ENCODE data around the gene PARP12.

DNA sequence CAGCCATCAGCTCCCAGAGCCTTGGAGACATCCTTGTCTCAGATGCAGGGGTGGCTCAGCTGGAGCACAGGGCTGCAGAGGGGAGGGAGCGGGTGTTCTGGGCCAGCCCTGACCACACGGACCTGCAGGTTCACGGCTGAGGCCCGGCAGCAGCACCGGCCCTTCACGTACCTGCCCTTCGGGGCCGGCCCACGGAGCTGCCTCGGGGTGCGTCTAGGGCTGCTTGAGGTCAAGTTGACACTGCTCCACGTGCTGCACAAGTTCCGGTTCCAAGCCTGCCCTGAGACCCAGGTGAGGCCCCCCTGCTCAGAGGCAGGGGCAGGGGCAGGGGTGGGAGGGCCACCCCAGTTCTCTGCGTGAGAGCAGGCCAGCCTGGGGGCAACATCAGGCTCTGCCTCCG, 45.2 kb downstream of the PARP12 start:
- no peak for TF ChIP-seq CTCF (IDR thresholded peaks at IDR 0.05; ENCODE audit: low read length)
- TF ChIP-seq EZH2 (IDR thresholded peaks at IDR 0.05; ENCODE audit: borderline replicate concordance, low read length) = no peak
